ENCODE measurements around the gene FGF14. TPM values are rescaled to one million over a fixed set of nuclear protein-coding genes. Genes with fewer than 3 reads are reported as not detected.

The FGF14 gene
- total RNA-seq, 1 experiment from 2014 or later, result 0.22 TPM

DNA sequence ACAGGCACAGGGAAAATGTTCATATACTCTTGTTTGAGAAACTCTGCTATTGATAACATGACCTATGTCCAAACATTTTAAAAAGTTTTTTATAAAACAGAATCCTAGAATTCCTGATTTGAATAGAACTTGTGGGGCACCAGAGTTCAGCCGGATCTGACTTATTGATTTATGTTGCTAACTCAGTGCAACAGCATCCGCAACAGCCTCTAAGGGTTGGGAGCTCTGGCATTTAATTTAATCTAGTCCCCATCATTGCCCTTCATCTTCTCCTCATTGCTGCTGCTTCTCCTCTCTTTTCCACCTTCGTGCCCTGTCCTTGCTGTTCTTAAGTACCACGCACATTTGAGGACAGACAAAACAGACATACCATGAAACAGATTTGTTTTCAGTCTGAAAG, 214.5 kb downstream of the FGF14 start:
- H3K9ac ChIP-seq (ENCODE audit: extremely low read depth, insufficient read length, low read length), result no peak overlapping the region
- H2BK12ac ChIP-seq (ENCODE audit: insufficient read length, low read depth, low read length), result no peak overlapping the region
- H3K79me1 ChIP-seq (ENCODE audit: insufficient read depth, low read depth, low read length, poor library complexity, severe bottlenecking), result no peaks in the 10 kb centered on the region
- H3K14ac ChIP-seq (ENCODE audit: insufficient read depth, low read length), result no peak overlapping the region
- no peaks in the 10 kb centered on the region for H3K79me2 ChIP-seq (ENCODE audit: insufficient read depth, low read length)
- H3K4me3 Mint-ChIP-seq, result no peak overlapping the region
- no peaks in the 10 kb centered on the region for H3K9me3 ChIP-seq (ENCODE audit: control insufficient read depth, low read depth, low read length)
- no peak overlapping the region for H3K56ac ChIP-seq (ENCODE audit: insufficient read length, low read depth, low read length)
- DNase-seq, result no peak
- no peak overlapping the region for H3K23ac ChIP-seq (ENCODE audit: insufficient read length, low read depth, low read length)
- no peak overlapping the region for H3K4ac ChIP-seq (ENCODE audit: low read depth, low read length)
- no peak overlapping the region for H4K8ac ChIP-seq (replicated peaks; ENCODE audit: insufficient read length, low read depth, low read length)
- H3K9me3 Mint-ChIP-seq, result peaks cover 0 to 3% of the 10 kb centered on the region in 2 experiments; a peak in 1 of 5 replicates
- H4K5ac ChIP-seq (ENCODE audit: insufficient read length, low read depth, low read length), result no peak overlapping the region
- H2BK5ac ChIP-seq (ENCODE audit: insufficient read length, low read length), result no peak overlapping the region
- no peaks in the 10 kb centered on the region for H3K4me1 ChIP-seq (ENCODE audit: insufficient read depth, low read length)
- no peak overlapping the region for H2BK15ac ChIP-seq (ENCODE audit: low read depth, low read length)
- H3K4me1 Mint-ChIP-seq, result peaks cover 0 to 2% of the 10 kb centered on the region in 2 experiments; a peak in 1 of 4 replicates
- no peaks in the 10 kb centered on the region for H3K36me3 Mint-ChIP-seq (ENCODE audit: insufficient read depth in 1 of 3, low read depth in 3 of 3)
- H3K27ac ChIP-seq (ENCODE audit: insufficient read length, low read depth, low read length), result no peak overlapping the region
- no peak overlapping the region for H3T11ph ChIP-seq (ENCODE audit: low read length)
- no peak overlapping the region for H3K4me2 ChIP-seq (ENCODE audit: insufficient read depth, insufficient read length, low read length)
- H3K23me2 ChIP-seq (ENCODE audit: insufficient read length, low read depth, low read length, poor library complexity, severe bottlenecking), result no peaks in the 10 kb centered on the region
- WGBS (ENCODE audit: extremely low coverage, insufficient read length, low lambda C conversion rate), result no CpG with 5 or more reads among the region's 4 CpGs
- H3K27ac Mint-ChIP-seq, result no peak overlapping the region
- H2AK5ac ChIP-seq (ENCODE audit: insufficient read length, low read length), result no peak overlapping the region
- no peak overlapping the region for H3K18ac ChIP-seq (ENCODE audit: insufficient read length, low read depth, low read length)
- TF ChIP-seq, protein P1, sequence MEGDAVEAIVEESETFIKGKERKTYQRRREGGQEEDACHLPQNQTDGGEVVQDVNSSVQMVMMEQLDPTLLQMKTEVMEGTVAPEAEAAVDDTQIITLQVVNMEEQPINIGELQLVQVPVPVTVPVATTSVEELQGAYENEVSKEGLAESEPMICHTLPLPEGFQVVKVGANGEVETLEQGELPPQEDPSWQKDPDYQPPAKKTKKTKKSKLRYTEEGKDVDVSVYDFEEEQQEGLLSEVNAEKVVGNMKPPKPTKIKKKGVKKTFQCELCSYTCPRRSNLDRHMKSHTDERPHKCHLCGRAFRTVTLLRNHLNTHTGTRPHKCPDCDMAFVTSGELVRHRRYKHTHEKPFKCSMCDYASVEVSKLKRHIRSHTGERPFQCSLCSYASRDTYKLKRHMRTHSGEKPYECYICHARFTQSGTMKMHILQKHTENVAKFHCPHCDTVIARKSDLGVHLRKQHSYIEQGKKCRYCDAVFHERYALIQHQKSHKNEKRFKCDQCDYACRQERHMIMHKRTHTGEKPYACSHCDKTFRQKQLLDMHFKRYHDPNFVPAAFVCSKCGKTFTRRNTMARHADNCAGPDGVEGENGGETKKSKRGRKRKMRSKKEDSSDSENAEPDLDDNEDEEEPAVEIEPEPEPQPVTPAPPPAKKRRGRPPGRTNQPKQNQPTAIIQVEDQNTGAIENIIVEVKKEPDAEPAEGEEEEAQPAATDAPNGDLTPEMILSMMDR (conservative IDR thresholded peaks at IDR 0.05), result no peak
- H4K91ac ChIP-seq (ENCODE audit: insufficient read length, low read depth, low read length), result no peak overlapping the region
- no peak overlapping the region for H2AFZ ChIP-seq (ENCODE audit: low read length)
- no peaks in the 10 kb centered on the region for H3K27me3 ChIP-seq (ENCODE audit: insufficient read depth, low read length)
- H2BK120ac ChIP-seq (ENCODE audit: low read depth, low read length, poor library complexity, severe bottlenecking), result no peak overlapping the region
- no peak overlapping the region for H2BK20ac ChIP-seq (ENCODE audit: low read depth, low read length, poor library complexity, severe bottlenecking)
- no peaks in the 10 kb centered on the region for H3K27me3 Mint-ChIP-seq (ENCODE audit: low read depth)
- H4K20me1 ChIP-seq (ENCODE audit: control insufficient read depth, insufficient read depth, insufficient read length), result no peaks in the 10 kb centered on the region

All from H9 (cell line).